GM23338 (cell line): ENCODE data around the gene SCAPER.

Experiments used
- CREB1 ChIP-seq: fragments of 250-450 bp; sonication (Bioruptor Pico); IDR thresholded peaks from 2 replicates; pipeline ENCODE4 v1.5.0; 2020; ENCODE audit warnings: low read depth, mild to moderate bottlenecking, moderate library complexity
- ETS1 ChIP-seq: IDR thresholded peaks from 2 replicates; pipeline ENCODE4 v1.6.1; 2016; ENCODE audit warnings: antibody characterized with exemption
- EZH2 ChIP-seq: fragments of 200-600 bp; sonication (generic); IDR thresholded peaks from one replicate; pipeline ENCODE4 v1.8.0; 2017; ENCODE audit warnings: antibody characterized with exemption, mild to moderate bottlenecking, low read depth; ENCODE audit not compliant: unreplicated experiment
- EZH2phosphoT487 ChIP-seq: fragments of 200-600 bp; sonication (generic); IDR thresholded peaks from one replicate; pipeline ENCODE4 v1.8.1; 2018; ENCODE audit warnings: antibody characterized with exemption; ENCODE audit not compliant: unreplicated experiment
- JUNB ChIP-seq: IDR thresholded peaks from one replicate; pipeline ENCODE4 v1.6.1; 2016; ENCODE audit warnings: antibody characterized with exemption; ENCODE audit not compliant: unreplicated experiment
- NANOG ChIP-seq: IDR thresholded peaks from 2 replicates; pipeline ENCODE4 v1.6.1; 2016; ENCODE audit warnings: antibody characterized with exemption, borderline replicate concordance
- POLR2AphosphoS5 ChIP-seq: IDR thresholded peaks from 2 replicates; pipeline ENCODE4 v1.6.1; 2016; ENCODE audit warnings: antibody characterized with exemption, low read depth
- REST ChIP-seq: IDR thresholded peaks from one replicate; pipeline ENCODE4 v1.6.1; 2018; ENCODE audit warnings: antibody characterized with exemption; ENCODE audit not compliant: unreplicated experiment
- STAT1 ChIP-seq: IDR thresholded peaks from one replicate; pipeline ENCODE4 v1.6.1; 2016; ENCODE audit warnings: antibody characterized with exemption; ENCODE audit not compliant: unreplicated experiment
- ZNF114 ChIP-seq: fragments of 250-450 bp; sonication (Bioruptor Pico); IDR thresholded peaks from 2 replicates; pipeline ENCODE4 v1.5.0; 2020; ENCODE audit warnings: mild to moderate bottlenecking, moderate library complexity
- TF ChIP-seq, protein P1 (sequence below), 2 experiments: fragments of 200-600 bp in 1 of 2; sonication (generic) in 1 of 2; conservative IDR thresholded peaks; 2 replicates each; pipeline versions ENCODE4 v1.5.1 to v1.6.1; 2016 to 2017; ENCODE audit warnings: antibody characterized with exemption in 2 of 2, low read depth in 2 of 2, mild to moderate bottlenecking in 2 of 2, moderate library complexity in 1 of 2

GRCh38 chr15:76376029-76376428 is 529.1 kb downstream of the SCAPER start:
- TF ChIP-seq, protein P1, sequence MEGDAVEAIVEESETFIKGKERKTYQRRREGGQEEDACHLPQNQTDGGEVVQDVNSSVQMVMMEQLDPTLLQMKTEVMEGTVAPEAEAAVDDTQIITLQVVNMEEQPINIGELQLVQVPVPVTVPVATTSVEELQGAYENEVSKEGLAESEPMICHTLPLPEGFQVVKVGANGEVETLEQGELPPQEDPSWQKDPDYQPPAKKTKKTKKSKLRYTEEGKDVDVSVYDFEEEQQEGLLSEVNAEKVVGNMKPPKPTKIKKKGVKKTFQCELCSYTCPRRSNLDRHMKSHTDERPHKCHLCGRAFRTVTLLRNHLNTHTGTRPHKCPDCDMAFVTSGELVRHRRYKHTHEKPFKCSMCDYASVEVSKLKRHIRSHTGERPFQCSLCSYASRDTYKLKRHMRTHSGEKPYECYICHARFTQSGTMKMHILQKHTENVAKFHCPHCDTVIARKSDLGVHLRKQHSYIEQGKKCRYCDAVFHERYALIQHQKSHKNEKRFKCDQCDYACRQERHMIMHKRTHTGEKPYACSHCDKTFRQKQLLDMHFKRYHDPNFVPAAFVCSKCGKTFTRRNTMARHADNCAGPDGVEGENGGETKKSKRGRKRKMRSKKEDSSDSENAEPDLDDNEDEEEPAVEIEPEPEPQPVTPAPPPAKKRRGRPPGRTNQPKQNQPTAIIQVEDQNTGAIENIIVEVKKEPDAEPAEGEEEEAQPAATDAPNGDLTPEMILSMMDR (conservative IDR thresholded peaks at IDR 0.05; ENCODE audit: low read depth in 2 of 2), result no peak
- TF ChIP-seq REST, result no peak
- no peak for TF ChIP-seq CREB1 (CRISPR knock-in tag)
- TF ChIP-seq NANOG, result no peak
- no peak for TF ChIP-seq EZH2phosphoT487
- no peak for TF ChIP-seq POLR2AphosphoS5
- TF ChIP-seq ZNF114 (CRISPR knock-in tag), result no peak
- no peak for TF ChIP-seq EZH2
- TF ChIP-seq JUNB, result no peak
- no peak for TF ChIP-seq ETS1
- no peak for TF ChIP-seq STAT1
